ENCODE measurements around the gene TTC5. TPM values are rescaled to one million over a fixed set of nuclear protein-coding genes. Genes with fewer than 3 reads are reported as not detected.
"Not testable (repeated sequence)": the region's sequence is repeated elsewhere in the genome, so short reads cannot be mapped to it uniquely, and the experiment has no call there.

Gene TTC5
- total RNA-seq, 1 donor from 2014 or later, result 17.7 TPM

GRCh38 chr14:20302042-20302755 lies 3.6 kb downstream of the TTC5 start:
- DNase-seq, result no peak

GRCh38 chr14:20295067-20295466 lies 10.7 kb downstream of the TTC5 start:
- no peak for DNase-seq

GRCh38 chr14:20294636-20295035 lies 11.1 kb downstream of the TTC5 start:
- no peak for DNase-seq

- not testable (repeated sequence) for DNase-seq
Measured at GRCh38 chr14:20281998-20282397, 23.8 kb downstream of the TTC5 start.

DNA sequence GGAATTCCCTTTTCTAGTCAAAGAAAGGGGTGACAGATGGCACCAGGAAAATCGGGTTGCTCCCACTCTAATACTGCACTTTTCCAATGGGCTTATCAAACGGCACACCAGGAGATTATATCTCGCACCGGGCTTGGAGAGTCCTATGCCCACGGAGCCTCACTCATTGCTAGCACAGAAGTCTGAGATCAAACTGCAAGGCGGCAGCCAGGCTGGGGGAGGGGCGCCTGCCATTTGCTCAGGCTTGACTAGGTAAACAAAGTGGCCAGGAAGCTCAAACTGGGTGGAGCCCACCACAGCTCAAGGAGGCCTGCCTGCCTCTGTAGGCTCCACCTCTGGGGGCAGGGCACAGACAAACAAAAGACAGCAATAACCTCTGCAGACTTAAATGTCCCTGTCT lies 25.5 kb downstream of the TTC5 start:
- DNase-seq, result not testable (repeated sequence)

GRCh38 chr14:20278414-20278813 lies 27.3 kb downstream of the TTC5 start:
- DNase-seq, result no peak

GRCh38 chr14:20277409-20277808 lies 28.3 kb downstream of the TTC5 start:
- no peak for DNase-seq

DNA sequence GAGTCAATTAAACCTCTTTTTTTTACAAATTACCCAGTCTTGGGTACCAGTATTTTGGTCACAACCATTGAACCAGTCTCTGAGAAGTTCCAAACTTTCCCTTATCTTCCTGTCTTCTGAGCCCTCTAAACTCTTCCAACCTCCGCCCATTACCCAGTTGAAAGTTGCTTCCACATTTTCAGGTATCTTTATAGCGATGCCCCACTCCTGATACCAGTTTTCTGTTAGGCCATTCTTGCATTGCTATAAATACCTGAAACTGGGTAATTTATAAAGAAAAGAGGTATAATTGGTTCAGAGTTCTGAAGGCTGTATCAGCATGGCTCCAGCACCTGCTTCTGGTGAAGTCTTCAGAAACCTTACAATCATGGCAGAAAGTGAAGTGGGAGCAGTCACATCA lies 31.7 kb downstream of the TTC5 start:
- DNase-seq, result no peak

DNA sequence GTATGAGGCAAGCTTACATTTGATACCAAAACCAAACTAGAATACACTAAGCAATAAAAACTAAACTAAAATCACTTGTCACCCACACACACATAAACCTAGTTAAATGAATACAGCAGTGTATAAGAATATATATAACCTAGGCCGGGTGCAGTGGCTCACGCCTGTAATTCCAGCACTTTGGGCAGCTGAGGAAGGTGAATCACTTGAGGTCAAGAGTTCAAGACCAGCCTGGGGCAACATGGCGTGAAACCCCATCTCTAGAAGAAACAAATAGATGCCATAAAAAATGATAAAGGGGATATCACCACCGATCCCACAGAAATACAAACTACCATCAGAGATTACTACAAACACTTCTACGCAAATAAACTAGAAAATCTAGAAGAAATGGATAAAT lies 41.4 kb downstream of the TTC5 start:
- not testable (repeated sequence) for DNase-seq

- no peak for DNase-seq
Measured at GRCh38 chr14:20262642-20263128, 43.1 kb downstream of the TTC5 start.

DNA sequence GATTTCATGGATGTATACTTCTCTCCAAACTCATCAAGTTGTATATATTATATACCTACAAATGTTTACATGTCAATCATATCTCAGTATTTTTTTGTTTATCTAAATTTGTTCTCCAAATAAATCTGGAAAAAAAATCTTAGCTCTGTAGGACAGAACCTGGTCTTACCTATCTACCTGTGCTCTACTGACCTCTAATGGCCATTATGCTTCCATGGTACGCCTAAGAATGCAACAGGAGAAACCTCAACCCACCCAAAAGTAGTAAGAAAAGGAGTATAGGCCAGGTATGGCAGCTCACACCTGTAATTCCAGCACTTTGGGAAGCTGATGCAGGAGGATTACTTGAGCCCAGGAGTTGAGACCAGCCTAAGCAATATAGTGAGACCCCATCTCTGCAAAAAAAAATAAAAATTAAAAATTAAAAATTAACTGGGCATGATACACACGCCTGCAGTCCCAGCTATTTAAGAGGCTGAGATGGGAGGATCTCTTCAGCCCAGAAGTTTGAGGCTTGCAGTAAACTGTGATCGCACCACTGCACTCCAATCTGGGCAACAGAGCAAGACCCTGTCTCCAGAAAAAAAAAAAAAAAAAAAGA lies 58.0 kb downstream of the TTC5 start:
- DNase-seq, result no peak

Small RNA genes lying within 50 kb of the gene (small RNA-seq; reads per million reads assigned to genes)
- gene SNORA79B (ENCODE audit: low replicate concordance), result 0.80 reads per million, percentile 74 among the genes with 10 or more reads in this experiment
- 302 reads per million, percentile 98 among the genes with 10 or more reads in this experiment for gene SNORD126 (ENCODE audit: low replicate concordance)

Other genes with a start within 250 kb of the TTC5 start
- gene OR4L1, start 245.9 kb downstream of the TTC5 start, total RNA-seq, result not detected
- not detected for gene OR4K17, start 195.2 kb downstream of the TTC5 start, total RNA-seq
- gene OR4N5, start 167.1 kb downstream of the TTC5 start, total RNA-seq, result not detected
- gene OR11G2, start 115.1 kb downstream of the TTC5 start, total RNA-seq, result not detected
- not detected for gene OR11H6, start 82.2 kb downstream of the TTC5 start, total RNA-seq
- gene OR11H7, start 77.0 kb downstream of the TTC5 start, total RNA-seq, result not detected
- gene OR11H4, start 66.7 kb downstream of the TTC5 start, total RNA-seq, result not detected
- gene CCNB1IP1, start 27.3 kb upstream of the TTC5 start, total RNA-seq, result 59.9 TPM
- 17.0 TPM for gene PARP2, start 37.7 kb upstream of the TTC5 start, total RNA-seq
- gene TEP1, start 107.5 kb upstream of the TTC5 start, total RNA-seq, result 14.7 TPM
- gene KLHL33, start 130.2 kb upstream of the TTC5 start, total RNA-seq, result 0.30 TPM
- 33.6 TPM for gene OSGEP, start 148.9 kb upstream of the TTC5 start, total RNA-seq
- 60.7 TPM for gene APEX1, start 149.3 kb upstream of the TTC5 start, total RNA-seq
- 17.6 TPM for gene PIP4P1, start 155.5 kb upstream of the TTC5 start, total RNA-seq
- 24.4 TPM for gene PNP, start 163.5 kb upstream of the TTC5 start, total RNA-seq
- gene RNASE10, start 199.6 kb upstream of the TTC5 start, total RNA-seq, result not detected

Measured in skin of body (tissue), 3 donors.